Myocyte (in vitro differentiated cells): ENCODE data around the gene C6orf62. TPM values are rescaled to one million over a fixed set of nuclear protein-coding genes. Genes with fewer than 3 reads are reported as not detected.
"Not testable (repeated sequence)": the region's sequence is repeated elsewhere in the genome, so short reads cannot be mapped to it uniquely, and the experiment has no call there.

ENCODE experiments used
- DNase-seq: peaks from one replicate; pipeline ENCODE4 v3.0.0-alpha.2; 2012; ENCODE audit warnings: low read depth
- total RNA-seq: library from RNA; depleted of rRNA; stranded (reverse); fragments of >200 nt; gene quantifications from 2 replicates; pipeline ENCODE4 v1.2.3, GENCODE V29; 2014

C6orf62 gene
- total RNA-seq, 1 donor from 2014 or later: 146 TPM

DNA sequence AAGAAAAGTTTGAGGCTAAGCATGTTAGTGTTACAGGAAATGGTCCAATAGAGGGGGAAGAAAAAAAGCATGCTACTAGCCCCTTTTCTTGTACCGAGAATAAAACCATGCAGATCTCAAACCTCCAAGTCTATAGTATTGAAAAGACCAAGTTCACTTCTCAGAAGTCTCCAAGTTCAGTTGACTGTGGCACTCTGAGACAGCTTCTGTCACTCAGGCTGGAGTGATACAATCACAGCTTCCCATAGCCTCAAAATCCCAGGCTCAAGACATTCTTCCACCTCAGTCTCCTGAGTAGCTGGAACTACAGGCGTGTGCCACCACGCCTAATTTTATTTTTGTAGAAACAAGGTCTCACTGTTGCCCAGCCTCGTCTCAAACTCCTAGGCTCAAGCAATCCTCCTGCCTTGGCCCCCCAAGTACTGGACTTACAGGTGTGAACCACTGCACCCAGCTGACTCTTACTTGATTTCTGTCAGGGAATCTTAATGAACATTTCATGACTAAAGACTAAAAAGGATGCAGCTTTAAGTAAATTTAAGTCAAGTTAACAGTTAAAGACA is 16.2 kb downstream of the C6orf62 start:
- DNase-seq: no peak

DNA sequence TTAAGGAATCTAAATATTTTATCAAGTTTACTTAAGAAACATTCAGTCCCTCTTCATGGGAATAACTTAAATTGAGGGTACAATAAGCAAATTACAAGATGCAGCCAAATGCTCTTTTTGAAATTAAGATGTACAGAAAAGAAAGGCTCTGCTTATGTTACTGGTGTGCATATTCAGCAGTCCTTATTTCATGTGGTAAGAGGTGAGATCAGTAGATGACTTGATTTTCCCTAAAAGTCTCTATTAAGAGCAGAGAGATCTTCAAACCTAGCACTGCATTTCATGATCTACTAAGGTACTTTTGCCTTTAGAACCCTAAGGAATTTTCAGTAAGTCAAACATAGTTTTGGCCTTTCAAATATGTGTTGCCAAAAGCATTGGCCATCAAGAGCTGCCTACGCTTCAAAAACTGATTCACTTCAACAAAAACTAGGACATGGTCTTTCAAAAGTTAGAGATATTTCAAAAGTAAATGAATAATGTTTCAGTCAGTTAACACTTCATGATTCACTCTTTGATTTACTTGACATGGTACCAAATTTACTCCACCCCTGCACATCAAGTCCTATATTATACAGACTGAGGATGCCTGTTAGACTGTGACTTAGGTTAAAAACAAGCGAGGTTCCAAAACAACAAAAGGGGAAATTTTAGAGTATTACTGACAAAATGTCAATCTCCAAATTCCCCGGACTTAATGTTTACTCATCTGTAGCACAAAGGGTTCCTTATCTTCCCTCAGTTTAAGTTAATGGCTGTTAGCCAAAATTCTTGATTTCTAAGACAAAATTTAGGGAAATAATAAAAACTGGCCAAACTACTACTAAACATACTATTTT is 19.2 kb downstream of the C6orf62 start:
- no peak for DNase-seq

DNA sequence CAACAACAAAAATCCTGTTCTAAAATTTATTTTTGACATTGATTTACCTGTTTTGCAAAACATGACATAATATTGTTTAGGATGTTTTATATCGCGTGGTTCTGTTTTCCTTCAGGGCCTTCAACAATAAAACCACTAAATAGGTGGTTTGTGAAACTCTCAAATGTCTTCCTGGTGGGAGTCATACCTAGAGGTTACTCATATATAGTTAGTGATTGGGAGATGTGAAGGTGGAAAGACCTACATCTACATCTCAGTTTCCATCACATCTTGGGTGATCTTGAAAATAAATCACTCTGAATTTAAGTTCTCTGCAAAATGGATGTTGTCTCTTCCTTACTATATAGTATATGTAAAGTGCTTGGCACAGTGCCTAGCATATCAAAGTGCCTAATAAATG is 22.9 kb downstream of the C6orf62 start:
- DNase-seq: no peak

DNA sequence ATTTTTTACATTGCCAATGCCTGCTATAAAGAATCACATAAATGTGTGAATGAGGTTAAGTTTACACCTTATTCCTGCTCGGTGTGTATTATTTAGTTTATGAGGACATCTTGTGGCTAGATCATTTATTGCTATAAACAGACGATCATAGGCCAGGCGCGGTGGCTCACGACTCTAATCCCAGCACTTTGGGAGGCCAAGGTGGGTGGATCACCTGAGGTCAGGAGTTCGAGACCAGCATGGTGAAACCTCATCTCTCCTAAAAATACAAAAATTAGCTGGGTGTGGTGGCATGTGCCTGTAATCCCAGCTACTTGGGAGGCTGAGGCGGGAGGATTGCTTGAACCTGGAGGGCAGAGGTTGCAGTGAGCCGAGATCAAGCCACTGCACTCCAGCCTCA is 23.3 kb downstream of the C6orf62 start:
- peak; percentile 37 for DNase-seq

DNA sequence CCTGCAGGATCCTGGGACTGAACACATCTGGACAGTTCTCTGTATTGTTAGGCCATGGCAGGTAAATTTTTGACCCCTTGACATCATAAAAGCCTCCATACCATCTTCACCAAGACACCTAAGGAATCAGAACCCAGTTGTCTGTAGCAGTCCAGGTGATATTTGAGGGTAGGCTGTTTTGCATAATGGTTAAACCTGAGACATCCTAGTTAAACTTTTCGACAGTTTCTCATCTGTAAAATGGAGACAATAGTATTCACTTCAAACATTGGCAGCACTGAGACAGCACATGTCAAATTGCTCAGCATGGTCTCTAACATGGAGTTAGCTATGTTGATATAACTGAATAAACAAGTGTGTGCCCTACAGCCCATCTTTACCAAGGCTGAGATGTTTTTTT is 24.8 kb downstream of the C6orf62 start:
- DNase-seq: no peak

GRCh38 chr6:24692848-24693592 is 25.9 kb downstream of the C6orf62 start:
- no peak for DNase-seq

GRCh38 chr6:24692415-24692814 is 26.5 kb downstream of the C6orf62 start:
- DNase-seq: no peak

DNA sequence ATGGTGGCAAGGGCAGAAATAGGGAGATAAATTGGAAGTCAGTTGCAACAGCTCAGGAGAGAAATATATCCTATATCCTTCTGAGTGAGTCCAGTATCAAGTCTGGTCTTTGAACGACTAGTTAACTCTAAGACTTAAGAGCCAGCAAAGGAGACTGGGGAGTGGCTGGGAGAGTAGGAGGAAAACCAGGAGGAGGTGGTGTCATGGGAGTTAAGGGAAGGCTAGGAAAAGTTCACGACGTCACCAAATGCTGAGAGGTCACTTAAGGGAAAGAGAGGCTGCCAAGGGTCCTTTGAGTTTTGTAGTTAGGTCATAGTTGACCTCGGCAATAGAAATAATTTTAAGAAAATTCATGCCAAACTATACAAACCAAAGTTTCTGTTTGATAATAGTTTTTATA is 27.0 kb downstream of the C6orf62 start:
- no peak for DNase-seq

GRCh38 chr6:24691550-24691949 is 27.4 kb downstream of the C6orf62 start:
- DNase-seq: no peak

GRCh38 chr6:24690593-24690992 is 28.4 kb downstream of the C6orf62 start:
- no peak for DNase-seq

- DNase-seq: no peak
Observed at GRCh38 chr6:24689964-24690363, 29.0 kb downstream of the C6orf62 start.

GRCh38 chr6:24686946-24687345 is 32.0 kb downstream of the C6orf62 start:
- no peak for DNase-seq

DNA sequence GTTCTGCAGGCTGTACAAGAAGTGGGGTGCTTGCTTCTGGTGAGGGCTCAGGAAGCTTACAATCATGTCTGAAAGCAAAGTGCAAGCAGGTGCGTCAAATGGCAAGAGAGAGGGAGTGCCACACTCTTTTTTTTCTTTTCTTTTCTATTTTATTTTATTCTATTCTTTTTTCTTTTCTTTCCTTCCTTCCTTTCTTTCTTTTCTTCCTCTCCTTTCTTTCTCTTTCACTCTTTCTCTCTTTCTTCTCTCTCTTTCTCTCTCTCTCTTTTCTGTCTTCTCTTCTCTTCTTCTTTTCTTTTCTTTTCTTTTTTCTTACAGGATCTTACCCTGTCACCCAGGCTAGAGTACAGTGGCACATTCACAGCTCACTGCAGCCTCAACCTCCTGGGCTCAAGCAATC is 32.5 kb downstream of the C6orf62 start:
- no peak for DNase-seq

DNA sequence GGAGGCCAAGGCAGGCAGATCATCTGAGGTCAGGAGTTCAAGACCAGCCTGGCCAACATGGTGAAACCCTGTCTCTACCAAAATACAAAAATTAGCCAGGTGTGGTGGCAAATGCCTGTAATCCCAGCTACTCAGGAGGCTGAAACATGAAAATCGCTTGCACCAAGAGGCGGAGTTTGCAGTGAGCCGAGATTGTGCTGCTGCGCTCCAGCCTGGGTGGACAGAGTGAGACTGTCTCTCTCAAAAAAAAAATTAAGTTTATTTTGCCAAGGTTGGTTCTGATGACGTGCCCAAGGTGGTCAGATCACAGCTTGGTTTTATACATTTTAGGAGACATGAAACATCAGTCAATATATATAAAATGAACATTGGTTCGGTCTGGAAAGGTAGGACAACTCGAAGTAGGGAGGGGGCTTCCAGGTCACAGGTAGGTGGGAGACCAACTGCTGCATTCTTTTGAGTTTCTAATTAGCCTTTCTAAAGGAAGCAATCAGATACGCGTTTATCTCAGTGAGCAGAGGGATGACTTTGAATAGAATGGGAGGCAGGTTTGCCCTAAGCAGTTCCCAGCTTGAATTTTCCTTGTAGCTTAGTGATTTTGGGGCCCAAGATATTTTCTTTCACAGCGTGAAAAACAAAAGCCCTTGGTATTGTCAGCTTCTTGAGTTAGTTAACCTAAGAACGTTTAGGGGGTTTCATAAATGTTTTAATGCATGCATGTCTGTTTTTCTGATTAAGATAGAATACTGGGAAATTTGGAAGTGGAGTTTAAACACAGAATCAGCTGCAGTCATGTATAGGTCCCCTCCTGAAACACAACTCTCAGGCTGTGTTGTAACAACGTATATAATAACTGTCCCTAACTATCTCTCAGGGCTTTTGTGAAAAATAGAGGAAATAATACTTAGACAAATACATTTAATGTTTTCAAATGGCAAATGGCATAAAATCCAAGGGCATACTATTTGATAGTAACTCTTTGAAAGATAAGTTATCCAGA is 35.4 kb downstream of the C6orf62 start:
- DNase-seq: no peak

GRCh38 chr6:24680582-24680981 is 38.4 kb downstream of the C6orf62 start:
- DNase-seq: no peak

DNA sequence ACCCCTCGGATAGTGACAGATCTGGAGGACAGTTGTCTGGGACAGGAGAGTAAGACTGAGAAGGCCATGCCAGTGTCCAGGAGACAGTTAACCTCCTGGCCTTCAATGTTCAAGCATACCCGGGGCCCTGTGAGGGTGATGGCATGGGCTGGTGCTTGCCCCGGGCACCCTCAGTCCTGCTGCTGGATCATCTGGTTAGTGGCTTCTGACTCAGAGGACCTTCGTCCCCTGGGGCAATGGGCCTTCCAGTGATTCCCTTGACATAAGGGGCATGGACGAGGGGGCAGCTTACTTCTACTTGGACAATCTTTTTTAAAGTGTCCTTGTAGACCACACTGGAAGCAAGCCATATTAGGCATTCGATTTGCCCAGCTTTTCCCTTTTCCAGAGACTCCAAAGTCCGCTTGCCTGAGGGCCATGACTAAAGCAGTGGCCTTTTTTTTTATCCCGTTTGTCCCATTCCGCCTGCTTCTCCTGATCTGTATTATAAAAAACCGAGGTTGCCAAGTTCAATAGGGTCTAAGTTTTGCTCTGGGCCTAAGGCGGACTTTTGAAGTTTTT is 40.1 kb downstream of the C6orf62 start:
- DNase-seq: not testable (repeated sequence)

DNA sequence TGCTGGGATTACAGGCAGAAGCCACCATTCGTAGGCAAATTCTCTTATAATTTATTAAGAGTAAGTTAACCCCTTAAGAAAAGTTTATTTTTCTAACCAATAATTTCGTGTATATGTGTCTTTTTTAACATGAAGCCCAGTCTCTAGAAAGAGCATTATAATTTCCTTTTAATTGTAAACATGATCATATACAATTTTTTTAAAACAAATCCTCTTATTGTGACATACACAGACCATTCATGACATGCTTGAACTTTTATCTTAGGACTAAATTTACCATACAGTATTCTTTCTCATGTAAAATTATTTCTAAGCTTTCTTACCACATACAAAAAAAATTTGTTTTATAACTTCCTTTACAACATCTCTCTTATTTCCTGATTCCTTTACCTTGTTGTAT is 45.3 kb downstream of the C6orf62 start:
- DNase-seq: no peak

GRCh38 chr6:24672620-24673182 is 46.3 kb downstream of the C6orf62 start:
- DNase-seq: no peak

GRCh38 chr6:24671077-24671476 is 47.9 kb downstream of the C6orf62 start:
- not testable (repeated sequence) for DNase-seq

- not testable (repeated sequence) for DNase-seq
Observed at GRCh38 chr6:24670492-24670891, 48.5 kb downstream of the C6orf62 start.
